GM10847 (cell line): Measurements from ENCODE around the gene SLC66A1.
"Not testable (repeated sequence)": the region's sequence is repeated elsewhere in the genome, so short reads cannot be mapped to it uniquely, and the experiment has no call there.

ENCODE experiments used
- POLR2A ChIP-seq: IDR thresholded peaks from 2 replicates; pipeline ENCODE4 v1.6.1; 2011; ENCODE audit not compliant: insufficient read length; ENCODE audit errors: extremely low read depth

SLC66A1 gene, protein sequence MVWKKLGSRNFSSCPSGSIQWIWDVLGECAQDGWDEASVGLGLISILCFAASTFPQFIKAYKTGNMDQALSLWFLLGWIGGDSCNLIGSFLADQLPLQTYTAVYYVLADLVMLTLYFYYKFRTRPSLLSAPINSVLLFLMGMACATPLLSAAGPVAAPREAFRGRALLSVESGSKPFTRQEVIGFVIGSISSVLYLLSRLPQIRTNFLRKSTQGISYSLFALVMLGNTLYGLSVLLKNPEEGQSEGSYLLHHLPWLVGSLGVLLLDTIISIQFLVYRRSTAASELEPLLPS

GRCh38 chr1:19311931-19312781 is at the start of gene SLC66A1, which contains the start of gene AKR7A2:
TSS of gene SLC66A1 (plus strand) at chr1:19312326. CDS start at chr1:19317678, 5,352 bp downstream.
TSS of gene AKR7A2 (minus strand) at chr1:19312144. CDS start at chr1:19312124, 20 bp downstream.
- TF ChIP-seq POLR2A = peak; percentile 77

GRCh38 chr1:19262744-19263143 is 49.4 kb upstream of the SLC66A1 start:
- TF ChIP-seq POLR2A = no peak

- no peak for TF ChIP-seq POLR2A
These were observed 43.7 kb upstream of the SLC66A1 start for GRCh38 chr1:19268445-19268844.

- no peak for TF ChIP-seq POLR2A
These were observed 40.1 kb upstream of the SLC66A1 start for GRCh38 chr1:19272064-19272463.

GRCh38 chr1:19273106-19273843 is 38.9 kb upstream of the SLC66A1 start:
- no peak for TF ChIP-seq POLR2A

GRCh38 chr1:19274636-19275035 is 37.5 kb upstream of the SLC66A1 start:
- TF ChIP-seq POLR2A = no peak

GRCh38 chr1:19283891-19284290 is 28.2 kb upstream of the SLC66A1 start:
- no peak for TF ChIP-seq POLR2A

DNA sequence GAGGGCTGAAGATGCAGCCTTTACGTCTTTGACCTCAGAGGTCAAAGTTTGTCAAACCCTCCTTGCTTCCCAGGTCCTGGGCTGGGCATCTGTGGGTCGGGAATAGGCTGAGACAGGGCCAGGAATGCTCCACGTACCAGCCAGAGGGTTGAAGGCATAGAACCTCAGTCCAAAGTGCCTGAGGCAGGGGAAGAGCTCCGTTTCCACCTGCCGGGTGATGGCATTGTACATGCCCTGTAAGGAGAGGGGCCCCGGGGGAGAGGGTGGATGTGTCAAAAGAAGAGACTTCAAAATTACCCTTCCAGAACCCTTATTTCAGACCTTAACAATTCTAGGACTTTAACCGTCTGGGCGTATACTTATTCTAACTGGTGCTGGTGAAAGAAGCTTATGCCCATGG is 27.2 kb upstream of the SLC66A1 start:
- no peak for TF ChIP-seq POLR2A

DNA sequence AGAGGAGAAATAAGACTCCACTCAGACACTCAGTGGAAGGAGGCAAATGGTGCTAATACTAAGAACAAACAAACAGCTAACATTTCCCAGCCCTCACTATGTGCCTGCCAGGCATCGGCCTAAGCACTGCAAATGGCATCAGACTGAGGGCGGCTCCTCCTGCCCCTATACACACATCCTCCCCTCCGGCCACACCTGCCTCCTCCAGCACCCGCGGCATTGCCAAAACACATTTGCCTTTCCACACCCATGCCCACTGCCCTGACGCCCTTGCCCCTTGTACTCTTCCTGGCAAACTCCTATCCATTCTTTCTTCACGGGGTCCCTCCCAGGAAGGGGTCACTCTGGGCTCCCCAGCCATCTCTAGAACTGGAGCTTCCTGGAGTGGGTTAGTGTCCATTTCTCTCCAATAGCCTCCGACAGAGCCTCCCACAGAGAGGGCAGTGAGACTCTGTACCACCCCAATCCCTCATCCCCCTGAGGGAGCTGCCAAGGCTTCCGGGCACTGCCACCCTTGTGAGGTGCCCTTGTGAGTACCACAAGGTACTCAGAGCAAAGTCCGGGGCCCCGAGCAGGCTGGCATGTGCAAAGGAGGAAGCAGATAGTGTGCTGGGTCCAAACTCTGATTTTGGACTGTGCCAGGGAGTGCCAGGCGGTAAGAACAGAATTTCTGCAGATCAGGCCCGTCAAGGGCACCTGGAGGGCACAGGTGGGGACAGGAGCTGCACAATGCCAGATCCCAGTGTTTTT is 24.5 kb upstream of the SLC66A1 start:
- TF ChIP-seq POLR2A = no peak

DNA sequence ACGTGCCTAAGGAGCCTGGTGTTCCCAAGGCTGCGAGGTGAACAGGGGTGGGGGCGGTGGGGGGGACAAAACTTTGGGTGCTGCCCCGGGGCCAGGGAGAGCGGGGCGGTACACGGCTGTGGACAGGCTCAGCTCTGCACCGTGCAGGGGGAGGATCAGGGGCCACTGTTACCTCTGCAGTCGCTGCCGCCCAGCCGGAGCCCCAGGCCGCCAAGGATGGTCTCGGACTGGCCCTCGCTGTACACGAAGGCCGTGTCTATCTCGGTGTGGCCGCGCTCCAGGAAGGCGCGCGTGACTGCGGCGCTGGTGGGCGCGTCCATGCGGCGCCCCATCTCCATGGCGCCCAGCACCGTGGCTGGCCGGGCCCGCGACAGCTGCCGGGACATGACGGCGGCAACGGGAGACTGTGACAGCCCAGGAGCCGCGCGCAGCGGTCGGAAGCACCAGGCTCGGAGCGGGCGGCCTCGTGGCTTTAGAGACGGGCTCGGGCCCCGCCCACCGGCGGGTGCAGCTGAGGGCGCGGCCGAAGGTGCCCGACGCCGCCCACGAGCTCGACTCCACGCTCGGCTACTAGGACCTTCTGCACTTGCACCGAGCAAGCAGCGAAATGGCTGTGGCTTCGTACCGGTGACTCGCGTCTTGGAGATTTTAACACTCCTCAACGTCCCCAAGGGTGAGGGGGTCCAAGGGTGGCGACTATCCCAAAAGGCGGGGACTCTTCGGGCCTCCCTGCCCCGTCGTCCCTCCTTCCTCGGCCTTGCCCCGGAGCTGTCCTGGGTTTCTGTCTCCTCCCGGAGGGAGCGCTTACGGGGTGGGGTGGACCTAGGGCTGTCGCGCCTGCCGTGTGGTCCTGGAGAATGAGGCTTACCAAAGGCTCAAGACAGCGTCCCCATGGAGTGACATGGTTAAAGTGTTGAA is 23.5 kb upstream of the SLC66A1 start, which contains the start of gene AKR7A3:
Gene AKR7A3 (minus strand): TSS at position 447 of the 918 bp plus-strand sequence. CDS start 61 bp downstream, at position 386.
- not testable (repeated sequence) for TF ChIP-seq POLR2A

DNA sequence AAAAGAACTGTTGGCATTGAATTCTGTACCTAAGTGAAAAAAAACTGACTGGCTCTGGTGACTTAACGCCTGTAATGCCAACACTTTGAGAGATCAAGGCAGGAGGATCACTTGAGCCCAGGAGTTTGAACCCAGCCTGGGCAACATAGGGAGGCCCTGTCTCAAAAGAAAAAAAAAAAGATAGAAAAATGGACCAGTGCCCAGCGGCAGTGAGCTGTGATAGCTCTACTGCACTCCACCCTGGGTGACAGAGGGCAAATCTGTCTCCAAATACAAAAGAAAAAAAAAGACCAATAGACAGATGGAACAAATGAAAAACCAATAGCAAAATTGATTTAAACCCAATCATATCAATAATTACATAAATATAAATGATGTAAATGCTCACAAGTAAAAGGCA is 22.9 kb upstream of the SLC66A1 start:
- TF ChIP-seq POLR2A = no peak

GRCh38 chr1:19294638-19295037 is 17.5 kb upstream of the SLC66A1 start:
- TF ChIP-seq POLR2A = no peak

DNA sequence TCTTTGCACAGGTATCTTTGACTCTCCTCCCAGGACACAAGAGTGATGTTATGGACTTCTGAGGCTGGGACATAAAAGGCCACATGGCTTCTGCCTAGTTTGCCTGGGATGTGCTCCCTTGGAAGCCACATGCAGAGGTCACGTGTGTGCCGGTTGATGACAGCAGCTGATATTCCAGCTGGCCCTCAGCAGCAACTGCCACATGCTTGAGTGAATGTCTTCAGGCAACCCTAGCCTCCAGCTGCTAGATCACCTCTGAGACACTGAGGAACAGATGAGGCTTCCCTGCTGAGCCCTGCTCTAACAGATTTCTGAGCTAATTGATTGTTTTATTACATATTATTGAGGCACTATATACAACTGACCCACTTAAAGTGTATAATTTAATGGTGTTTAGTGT is 11.9 kb upstream of the SLC66A1 start:
- TF ChIP-seq POLR2A = no peak

DNA sequence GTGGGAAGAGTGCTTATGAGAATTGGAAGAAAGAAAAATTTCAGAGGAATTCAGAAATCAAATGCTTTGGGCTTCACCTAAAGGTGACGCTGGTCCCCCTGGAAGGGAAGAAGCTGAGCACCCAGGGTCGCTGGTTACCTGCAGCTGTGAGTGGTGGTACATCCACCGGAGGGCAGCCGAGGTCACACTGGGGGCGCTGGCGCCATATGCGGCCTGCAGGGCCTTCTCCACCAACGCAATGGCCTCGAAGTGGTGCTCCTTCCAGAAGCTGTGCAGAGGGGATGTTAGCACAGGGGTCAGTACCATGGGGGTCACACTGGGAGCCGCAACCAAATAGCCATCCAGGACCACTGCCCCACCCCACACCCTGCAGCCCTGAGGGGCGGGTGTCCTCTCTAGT is 6.2 kb upstream of the SLC66A1 start:
- TF ChIP-seq POLR2A = no peak

GRCh38 chr1:19306941-19307340 is 5.2 kb upstream of the SLC66A1 start:
- no peak for TF ChIP-seq POLR2A
